HG03571 (cell line): ENCODE data around the gene CCDC157.

ENCODE experiments used
- ATAC-seq: cut with Tn5 transposase; IDR thresholded peaks from one replicate; pipeline ENCODE4 v1.9.1; 2021; ENCODE audit not compliant: unreplicated experiment

The CCDC157 gene

GRCh38 chr22:30356449-30357235 lies at the start of gene CCDC157, which contains the start of gene SF3A1:
CCDC157 (plus strand) TSS chr22:30357007; CDS start chr22:30366001, 8,994 bp downstream.
SF3A1 (minus strand) TSS chr22:30356894; CDS start chr22:30356792, 102 bp downstream.
- ATAC-seq, result peak; percentile 80

DNA sequence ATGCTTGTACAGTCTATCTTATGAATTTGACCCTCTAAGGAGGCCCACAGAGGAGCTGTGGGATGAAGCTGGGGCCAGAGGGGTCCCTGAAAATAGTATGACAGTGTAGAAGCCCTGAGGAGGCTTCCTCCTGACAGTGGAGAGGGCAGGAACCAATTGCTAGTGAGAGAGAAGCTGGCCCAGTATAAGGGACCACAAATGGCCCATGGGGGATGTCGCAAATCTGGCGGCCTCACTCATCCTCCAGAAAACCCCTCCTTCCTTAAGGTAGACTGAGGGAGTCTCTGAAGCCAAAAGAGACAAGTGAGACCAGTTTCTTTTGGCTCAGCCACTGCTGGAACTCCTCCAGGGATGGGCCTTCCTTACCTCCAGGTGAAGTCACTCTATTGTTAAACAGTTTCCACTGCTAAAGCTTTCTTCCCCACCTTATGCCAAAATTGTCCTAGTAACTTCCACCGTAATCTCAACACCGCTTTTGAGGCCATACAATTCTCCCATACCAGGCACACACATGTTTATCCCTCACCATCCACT lies 49.7 kb upstream of the CCDC157 start:
- no peak for ATAC-seq

DNA sequence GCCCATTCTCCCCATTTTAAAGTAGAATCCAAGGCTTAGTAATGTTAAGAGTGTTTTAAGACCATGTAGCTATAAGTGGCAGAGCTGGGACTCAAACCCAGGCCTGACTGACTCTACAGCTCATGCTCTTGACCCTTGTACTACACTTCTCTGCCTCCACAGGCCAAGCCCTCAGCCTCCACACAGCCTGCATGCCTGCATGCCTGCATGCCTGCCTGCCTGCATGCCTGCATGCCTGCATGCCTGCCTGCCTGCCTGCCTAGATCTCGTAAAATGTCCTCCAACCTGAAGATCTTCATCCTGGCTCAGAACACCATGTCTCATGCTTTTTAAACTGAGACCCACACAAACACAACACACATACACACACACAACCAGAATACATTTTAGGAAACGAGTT lies 48.7 kb upstream of the CCDC157 start:
- ATAC-seq, result no peak

DNA sequence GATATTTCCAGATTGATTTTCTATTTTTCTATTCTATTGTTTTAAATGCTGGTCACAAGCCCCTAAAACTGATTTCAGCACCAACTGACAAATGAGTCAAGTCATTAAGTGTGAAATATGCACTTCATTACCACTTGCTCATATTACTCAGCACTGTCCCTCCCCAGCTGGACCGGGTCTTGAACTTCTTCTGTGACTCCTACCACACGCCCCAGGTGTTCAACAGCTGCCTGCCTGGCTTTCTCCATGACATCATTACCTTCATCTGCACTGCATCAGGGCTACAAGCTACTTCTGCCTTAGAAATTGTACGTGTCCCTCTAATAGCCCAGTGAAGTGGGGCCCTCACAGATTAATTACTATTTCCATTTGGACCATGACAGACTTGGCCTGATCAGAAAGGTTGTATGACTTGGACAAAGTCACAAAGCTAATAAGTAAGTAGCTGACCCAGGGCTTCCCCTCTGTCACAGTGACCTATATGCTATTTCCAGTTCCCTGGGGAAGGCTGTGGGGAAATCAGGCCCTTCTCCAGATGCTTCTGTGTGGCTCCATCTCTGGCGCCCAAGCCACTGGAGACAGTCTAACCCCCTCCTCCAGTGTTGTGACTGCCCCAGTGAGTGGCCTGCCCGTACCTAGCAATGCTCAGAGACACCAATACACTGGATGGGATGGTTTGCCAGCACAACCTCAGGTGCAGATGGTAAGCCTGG lies 48.1 kb upstream of the CCDC157 start:
- no peak for ATAC-seq

GRCh38 chr22:30309951-30310741 lies 46.7 kb upstream of the CCDC157 start:
- no peak for ATAC-seq

- no peak for ATAC-seq
Measured at GRCh38 chr22:30310881-30311771, 45.7 kb upstream of the CCDC157 start.

GRCh38 chr22:30312053-30312452 lies 44.8 kb upstream of the CCDC157 start:
- ATAC-seq, result no peak

GRCh38 chr22:30313527-30314363 lies 43.1 kb upstream of the CCDC157 start:
- ATAC-seq, result no peak

- no peak for ATAC-seq
Measured at GRCh38 chr22:30314915-30315314, 41.9 kb upstream of the CCDC157 start.

- ATAC-seq, result no peak
Measured at GRCh38 chr22:30315962-30316576, 40.7 kb upstream of the CCDC157 start.

DNA sequence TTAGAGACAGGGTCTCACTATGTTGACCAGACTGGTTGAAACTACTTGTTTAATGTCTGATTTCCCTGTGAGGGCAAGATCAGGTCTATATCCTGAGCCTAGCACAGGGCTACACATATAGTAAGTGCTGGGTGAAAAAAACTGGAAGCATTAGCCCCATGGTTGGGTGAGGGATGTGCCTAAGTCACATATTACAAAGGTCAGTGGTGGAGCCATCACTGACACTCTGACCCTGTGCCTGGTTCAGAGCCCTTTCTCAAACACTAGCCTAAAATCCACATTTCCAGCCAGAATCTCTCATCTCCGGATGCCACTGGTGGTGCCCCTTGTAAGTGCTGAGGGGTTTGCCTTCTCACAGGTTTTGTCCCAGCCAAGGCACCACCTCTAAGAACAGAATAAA lies 39.0 kb upstream of the CCDC157 start:
- no peak for ATAC-seq

GRCh38 chr22:30318799-30319419 lies 37.9 kb upstream of the CCDC157 start:
- no peak for ATAC-seq

GRCh38 chr22:30320021-30320556 lies 36.7 kb upstream of the CCDC157 start:
- no peak for ATAC-seq

- no peak for ATAC-seq
Measured at GRCh38 chr22:30321461-30321860, 35.3 kb upstream of the CCDC157 start.

DNA sequence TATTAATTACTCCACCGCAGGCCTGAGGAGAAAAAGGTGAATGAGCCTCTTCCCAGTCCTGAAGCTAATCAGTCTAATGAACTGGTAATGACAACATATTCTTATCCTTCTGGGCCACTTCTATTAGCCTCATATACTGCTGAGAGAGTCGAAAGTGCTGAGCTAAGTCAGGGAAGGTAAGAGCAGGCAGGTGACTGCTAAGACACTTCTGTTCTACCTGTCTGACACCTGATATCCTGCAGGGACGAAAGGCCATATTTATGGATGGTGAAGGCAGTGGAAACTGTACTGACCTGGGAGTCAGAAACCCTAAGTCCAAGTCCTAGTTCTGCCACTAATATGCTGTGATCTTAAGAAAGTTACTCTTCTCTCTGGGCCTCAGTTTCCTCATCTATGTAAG lies 33.6 kb upstream of the CCDC157 start:
- ATAC-seq, result no peak

GRCh38 chr22:30324014-30324730 lies 32.6 kb upstream of the CCDC157 start:
- ATAC-seq, result no peak

GRCh38 chr22:30325065-30325720 lies 31.6 kb upstream of the CCDC157 start:
- no peak for ATAC-seq
